ENCODE data around the gene DTNA.

Gene DTNA

DNA sequence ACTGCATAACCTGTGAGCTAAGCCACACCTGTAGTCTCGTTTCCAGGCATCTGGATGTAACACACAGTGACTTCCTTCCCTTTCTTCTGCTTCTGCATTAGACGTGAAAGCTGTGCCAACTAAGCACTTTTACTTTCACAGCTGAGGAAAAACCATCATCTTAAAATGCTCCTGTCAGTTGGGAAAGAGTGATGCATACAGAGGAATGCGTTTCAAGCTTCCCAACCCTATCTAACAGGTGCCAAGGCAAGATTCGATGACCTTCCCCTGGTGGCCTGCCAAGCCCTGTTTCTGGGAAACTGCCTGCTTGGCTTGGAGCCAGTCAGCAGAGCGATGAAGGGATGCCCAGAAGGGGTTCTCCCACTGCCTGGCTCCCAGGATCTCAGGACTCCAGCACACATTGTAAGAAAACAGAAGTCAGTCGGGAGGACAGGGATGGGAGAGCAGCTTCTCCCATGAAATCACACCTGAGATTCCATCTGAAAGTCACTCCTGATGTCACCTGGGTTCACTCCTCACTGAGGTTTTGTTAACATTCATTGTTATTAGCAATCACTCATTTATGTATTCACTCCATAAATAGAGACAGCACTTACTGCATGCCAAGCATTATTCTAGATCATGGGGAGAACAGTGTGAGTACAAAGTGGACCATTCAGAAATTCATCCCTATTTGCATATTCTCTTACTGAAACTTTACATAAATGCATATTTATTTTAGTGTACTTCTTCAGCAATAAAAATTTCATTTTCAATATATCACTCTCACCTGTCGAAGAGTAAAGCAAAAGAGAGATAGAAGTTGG is 64.1 kb downstream of the DTNA start:
- peak; percentile 65 for DNase-seq

DNA sequence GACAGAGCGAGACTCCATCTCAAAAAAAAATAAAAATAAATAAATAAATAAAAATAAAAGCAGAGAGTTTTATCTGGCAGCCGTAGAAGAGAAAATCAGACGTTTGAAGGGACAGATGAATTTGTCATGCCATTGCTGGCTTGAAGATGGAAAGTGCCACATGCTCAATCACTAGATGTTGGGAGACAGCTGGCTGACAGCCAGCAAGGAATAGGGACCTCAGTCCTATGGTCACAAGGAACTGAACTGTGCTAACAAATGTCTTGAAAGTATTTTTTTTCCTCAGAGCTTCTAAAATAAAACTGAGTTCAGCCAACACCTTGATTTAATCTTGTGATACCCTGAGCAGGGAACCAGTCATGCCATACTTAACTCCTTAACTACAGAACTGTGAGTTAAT is 65.4 kb downstream of the DTNA start:
- DNase-seq: no peak

DNA sequence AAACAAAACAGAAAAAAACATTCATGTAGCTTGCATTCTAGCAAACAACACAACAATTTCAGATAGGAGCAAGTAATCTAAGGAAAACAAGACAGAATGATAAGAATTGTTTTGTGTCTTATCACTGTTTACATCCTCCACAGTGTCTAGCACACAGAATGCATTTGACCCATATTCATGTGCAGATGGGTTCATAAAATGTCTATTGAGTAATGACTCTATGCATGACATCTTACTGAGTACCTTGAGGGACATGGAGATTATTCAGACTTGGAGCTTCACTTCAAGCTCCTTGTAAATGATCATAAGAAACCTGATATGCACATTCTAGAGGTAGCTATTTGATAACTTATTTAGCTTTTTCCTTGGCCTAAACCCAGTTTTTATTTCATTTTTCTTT is 69.0 kb downstream of the DTNA start:
- no peak for DNase-seq

DNA sequence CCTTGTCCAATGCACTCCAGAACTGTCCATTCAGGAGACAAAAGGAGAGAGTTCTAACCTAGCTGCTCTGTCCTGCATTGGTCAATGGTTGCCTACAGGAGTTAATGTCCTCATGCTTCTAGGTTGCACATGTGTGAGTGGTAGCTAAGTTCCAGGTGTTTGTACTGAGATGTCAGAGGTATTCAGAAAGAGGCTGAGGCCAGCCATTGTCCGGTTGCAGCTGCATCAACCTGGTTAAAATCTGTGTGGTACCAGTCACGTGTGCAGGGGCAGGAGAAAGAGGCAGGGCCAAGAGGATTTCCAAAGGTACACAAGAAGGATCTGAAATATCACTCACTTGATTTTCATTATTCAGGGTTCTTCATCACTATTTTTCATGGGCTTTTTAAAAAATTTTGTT is 70.8 kb downstream of the DTNA start:
- DNase-seq: no peak

DNA sequence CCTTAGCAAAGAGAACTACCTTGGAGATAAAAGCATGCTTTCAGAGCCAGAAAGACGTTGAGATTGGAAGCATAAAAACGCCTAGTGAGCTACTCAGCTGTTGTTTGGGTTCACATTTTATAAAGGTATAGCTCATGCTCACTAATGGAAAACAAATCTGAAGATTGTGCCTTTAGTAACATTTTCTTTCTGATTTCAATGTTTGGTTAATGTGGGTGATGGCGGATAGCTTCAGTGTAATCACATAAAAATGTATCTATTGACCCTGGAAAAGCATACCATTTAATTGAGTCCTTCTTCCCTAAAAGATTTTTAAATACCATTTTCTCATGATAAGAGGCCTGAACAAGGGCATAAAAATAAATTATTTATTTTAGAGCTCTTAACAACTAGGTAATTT is 73.4 kb downstream of the DTNA start:
- no peak for DNase-seq

DNA sequence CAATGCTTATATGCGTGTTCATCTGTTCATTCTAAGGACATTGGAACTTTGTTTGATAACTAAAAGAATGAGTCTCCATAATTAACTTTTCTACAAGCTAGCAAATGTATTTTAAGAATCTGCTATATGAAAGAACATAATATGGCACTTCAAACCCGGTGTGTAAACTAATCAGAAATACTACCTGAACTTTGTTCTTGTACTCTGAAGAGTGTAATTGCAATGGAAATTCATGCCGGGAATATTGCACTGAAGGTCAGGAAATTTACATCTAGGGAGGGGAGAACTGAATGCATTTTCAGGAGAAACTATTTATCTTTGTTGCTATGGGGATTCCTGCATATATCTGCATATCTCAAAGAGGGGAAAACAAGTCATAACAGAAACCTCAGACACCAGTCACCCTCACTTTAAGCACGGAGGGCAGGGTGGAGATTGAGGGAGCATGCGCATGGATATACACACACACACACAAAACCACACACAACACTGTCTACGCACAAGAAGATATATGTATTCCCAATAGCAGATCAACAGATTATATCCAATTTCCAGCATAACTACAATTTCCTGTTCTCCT is 76.2 kb downstream of the DTNA start:
- no peak for DNase-seq

DNA sequence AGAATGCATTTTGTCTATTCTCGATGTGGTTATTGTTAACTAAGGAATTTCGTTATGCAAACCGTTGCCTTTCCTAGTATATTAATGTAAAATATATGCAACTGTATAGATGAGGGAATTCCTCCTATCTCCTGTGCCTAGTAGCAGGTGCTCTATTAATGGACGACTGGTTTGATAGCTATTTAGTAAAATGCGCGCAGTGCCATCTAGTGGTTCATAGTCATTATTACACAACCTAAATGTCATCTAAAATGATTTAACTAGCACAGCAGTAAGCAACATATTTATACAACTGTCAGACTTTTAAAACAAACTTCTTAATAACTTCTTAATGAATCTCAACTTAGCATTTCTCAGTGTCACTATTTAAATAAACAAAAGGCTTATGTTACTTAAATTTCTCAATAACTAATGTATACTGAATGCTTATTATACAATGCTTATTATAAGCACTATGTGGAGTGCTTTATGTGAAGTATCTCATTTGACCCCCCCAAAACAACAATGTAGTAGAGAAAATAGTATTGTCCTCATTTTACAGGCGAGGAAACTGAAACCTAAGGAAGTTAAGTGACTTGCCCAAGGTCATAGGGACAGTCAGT is 77.9 kb downstream of the DTNA start:
- peak; percentile 81 for DNase-seq

DNA sequence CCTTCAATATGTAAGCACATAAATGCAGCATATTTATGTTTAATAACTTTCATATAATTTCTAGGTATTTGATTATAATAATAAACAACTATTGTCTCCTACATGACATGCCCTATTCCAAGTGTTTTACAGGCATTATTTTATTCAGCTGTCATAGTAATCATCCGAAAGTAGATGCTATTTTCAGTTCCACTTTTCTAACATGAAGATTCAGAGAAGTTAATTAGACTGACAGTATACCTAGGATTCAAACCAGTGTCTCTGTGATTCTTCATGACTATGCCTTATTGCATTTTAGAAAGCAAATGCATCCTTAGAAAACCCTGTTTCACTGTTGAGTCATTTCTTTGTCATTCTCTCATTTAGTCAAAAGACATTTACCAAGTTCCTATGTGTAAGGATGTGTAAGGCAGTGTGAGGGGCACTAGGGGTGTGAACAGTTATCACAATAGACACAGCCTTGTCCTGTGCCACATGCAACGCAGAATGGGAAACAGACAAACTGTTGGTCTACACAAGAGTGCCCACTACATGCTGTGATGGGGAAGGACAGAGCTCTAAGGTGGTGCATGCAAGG is 79.8 kb downstream of the DTNA start:
- no peak for DNase-seq

DNA sequence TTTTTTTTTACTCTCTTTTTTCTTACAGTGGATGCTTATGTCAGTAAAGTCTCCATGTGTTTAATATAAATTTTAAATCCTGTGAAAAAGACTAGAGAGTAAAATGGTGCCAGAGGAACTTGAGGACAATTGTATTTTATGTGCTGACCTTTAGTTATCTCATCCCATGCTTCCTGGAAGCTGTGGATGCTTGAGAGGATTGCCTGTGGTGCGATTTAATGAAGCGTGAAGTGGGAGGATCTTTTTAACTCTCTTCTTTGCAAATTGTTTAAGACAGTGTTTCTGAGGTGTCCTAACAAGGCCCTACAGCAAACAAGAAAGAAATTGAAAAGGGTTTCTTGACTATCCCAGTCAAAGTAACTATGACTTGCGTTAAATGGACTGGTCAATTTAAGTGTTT is 84.2 kb downstream of the DTNA start:
- DNase-seq: peak; percentile 18

DNA sequence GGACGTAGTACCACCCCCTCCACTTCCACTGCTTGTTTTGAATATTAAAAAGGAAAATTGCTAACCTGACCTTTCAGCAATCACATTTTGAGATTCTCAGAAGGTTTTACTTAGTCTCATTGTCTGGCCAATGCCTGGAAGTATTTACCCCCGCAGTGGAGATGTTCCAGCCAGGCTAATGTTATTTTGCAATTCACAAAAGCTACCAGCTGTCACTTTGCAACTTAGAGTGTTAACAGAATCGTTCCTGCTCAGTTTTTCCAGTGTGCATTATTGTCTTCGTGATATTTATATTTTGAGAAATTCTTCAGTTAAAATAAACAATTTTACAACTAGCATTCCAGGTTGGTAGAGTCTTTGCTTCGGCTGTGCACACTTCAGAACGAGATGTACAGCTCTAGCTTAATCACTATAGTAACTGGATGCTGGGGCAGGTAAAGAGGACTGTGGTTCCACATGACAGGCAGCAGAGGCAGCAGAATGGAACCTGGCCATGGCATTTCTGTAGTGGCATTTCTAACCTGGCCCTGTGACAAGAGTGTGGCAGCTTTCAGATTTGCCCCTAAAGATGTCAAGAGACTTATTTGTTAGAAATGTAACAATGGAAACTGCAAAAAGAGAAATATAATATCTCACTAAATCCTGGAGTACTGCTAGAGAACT is 85.1 kb downstream of the DTNA start:
- peak; percentile 17 for DNase-seq

DNA sequence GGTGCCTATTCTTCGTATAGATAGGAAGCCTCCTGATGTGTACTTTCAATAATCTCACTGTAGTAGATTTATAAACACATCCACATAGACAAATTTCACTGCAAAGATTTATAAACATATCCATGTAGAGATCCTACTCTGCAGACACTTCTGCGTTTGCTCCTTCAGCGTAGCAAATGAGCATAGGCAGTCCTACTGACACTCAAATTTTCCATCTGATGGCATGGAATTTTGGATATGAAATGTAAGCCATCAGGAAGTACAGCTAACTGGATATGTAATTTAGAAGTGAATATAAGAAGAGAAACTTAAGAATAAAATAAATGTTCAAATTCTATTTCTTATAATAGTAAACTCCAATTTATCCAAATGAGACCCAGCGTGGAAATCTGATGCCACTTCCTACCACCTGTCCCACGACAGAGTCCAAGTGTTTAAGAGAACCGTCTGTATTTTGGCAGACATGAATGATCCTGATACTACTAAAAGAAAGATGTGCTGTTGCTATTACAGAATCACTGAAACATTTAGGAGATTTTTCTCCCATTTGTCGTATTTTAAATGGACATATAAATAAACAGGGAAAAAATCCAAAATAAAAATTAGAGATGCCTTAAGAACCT is 86.0 kb downstream of the DTNA start:
- peak; percentile 30 for DNase-seq

DNA sequence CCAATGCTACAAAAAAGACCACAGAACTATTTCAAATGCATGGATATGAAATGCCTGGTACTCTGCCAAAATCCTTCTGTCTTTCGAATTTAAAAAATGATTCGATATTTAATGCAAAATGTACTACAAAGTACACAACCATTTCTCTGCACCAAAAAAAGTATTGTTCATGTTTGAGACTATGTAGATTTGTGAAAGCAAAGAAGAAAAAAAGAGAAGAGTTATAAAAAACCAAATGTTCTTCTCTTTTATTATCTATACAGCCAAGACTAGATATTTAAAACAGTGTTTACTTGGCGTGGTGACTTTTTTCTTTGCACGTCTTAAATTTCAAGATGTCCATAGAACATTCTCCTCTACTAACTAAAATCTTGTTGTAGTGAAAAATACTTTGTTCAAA is 89.2 kb downstream of the DTNA start:
- DNase-seq: no peak

DNA sequence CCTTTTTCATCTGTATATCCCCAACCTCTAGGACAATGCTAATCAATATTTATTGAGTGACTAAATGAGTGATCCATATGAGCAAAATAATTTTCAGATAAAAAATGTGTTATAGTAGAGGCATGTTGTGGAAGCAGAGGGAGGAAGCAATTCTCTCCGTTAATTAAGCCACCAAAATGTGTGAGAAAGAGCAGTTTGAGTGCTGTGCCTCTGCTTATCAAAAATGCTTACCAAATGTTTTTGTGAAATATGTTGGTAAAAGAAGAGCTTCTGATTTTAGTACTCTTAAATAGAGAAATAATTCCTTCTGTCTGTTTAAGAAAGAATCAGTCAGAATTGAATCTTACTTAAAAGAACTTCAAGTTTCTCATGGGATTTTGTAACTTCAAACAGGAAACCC is 90.3 kb downstream of the DTNA start:
- no peak for DNase-seq

DNA sequence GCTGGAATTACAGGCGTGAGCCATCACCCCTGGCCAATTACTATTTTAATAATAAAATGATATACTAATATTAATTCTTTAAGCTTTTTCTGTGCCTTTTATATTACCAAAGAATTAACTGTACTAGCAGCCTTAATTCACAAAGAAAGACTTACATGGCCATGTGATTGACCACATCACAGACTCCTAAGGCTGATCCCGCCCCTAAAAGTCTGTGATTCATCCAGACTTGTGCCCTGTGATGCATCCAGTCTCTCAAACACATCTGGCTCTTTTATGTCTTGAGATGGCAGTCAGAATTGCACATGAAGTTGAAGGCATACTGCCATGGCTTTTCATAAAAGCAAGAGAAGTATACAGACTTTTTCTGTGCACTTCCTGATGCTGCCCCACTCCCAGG is 91.7 kb downstream of the DTNA start:
- no peak for DNase-seq

DNA sequence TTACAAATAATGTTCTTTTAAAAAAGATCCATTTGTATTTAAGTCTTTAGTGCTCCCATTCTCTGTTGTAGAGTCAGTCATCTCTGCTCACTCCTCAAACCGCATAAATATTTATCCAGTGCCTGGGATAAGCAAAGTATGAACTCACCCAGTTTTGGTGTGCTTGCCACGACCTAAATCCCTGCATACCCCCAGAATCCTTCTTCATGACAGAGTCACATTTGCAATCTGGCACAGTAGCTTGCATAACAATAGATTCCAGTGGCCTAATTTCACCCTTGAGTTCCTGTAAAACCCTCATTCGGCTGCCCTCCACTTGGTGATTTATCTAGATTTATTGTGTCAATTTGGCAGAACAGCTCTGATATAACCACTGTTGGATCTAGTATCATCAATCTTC is 92.9 kb downstream of the DTNA start:
- no peak for DNase-seq

DNA sequence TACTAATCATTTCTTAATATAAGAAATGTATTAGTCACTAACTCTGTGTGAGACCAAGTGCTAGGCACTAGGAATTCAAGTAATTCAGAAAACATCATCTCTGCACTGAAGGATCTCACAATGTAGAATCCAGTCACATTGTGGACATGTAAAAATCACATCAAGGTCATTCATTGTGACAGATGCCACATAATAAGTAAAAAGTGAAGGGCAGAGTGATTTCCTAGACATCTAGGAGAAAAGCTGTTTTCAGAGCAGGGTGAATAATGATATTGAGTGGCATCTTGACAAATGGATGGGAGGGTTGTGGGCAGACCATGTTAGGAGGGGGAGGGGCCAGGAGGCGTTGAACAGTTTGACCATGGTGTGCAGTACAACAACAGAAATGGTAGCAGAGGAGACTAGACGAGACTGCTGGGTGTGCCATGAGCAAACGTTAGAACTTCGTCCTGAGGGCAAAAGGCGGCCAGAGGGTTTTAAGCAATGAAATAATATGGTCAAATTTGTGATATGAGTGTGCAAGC is 93.8 kb downstream of the DTNA start:
- DNase-seq: no peak

DNA sequence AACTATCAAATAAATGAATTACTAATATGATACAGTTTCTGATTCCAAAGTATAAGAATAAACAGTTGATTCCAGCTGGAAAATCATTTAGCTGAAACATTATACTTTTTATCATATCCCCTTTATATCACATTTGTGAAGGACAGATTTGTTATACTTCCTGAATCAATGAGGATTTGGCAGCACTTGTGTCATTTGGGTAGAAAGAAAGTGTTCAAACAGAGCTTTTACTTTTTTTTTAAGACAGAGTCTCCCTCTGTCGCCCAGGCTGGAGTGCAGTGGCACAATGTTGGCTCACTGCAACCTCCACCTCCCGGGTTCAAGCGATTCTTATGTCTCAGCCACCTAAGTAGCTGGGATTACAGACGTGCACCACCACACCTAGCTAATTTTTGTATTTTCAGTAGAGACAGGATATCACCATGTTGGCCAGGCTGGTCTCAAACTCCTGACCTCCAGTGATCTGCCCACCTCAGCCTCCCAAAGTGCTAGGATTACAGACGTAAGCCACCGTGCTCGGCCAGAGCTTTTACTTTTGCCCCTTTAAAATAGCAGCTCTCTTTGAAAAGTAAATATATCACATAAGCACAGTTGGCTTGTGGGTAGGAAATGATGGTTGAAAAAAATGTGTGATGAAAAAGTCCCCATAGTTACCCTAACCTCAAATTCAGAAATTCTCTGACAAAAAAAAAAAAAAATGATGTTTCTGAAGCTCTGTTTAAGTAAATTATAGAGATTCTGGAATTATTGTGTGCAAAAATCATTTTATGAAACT is 95.2 kb downstream of the DTNA start:
- DNase-seq: no peak

DNA sequence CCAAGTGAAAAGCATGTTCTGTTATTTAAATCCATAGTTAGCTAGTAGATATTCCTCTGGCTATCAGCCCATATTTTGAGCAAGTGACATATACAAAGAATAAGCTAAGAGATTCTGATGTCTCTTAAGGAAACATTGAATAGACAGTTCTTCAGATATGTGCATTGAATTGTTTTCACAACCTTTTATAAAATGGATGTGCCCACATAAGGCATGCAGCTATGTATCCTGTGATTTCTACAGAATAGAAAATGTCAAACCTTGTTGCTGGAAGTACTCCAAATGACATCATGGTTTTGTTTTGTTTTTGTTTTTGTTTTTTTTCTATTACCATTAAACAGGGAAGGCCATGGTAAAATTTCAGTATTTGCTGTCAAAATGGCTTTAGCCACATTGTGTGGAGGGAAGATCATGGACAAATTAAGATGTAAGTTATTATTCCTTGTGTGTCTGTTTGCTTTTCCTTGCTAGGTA is 95.8 kb downstream of the DTNA start:
- no peak for DNase-seq

DNA sequence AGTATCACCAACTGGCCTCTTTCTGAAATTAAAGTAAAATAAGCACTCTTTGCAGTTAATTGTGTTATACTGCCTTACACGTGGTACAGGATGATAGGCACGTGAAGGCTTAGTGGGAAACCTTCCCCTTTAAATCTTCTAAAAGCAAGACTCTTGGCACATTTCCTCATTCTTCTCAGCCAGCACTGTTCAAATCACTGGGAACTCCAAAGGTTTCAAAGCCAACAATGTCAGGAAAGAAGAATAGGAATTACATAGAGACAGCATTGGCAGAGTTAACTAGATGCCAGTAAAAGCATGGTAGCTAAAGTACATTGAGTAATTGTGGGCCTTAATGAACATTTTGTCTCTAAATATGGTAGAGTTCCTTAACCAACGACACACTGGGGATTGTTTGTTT is 96.4 kb downstream of the DTNA start:
- no peak for DNase-seq

DNA sequence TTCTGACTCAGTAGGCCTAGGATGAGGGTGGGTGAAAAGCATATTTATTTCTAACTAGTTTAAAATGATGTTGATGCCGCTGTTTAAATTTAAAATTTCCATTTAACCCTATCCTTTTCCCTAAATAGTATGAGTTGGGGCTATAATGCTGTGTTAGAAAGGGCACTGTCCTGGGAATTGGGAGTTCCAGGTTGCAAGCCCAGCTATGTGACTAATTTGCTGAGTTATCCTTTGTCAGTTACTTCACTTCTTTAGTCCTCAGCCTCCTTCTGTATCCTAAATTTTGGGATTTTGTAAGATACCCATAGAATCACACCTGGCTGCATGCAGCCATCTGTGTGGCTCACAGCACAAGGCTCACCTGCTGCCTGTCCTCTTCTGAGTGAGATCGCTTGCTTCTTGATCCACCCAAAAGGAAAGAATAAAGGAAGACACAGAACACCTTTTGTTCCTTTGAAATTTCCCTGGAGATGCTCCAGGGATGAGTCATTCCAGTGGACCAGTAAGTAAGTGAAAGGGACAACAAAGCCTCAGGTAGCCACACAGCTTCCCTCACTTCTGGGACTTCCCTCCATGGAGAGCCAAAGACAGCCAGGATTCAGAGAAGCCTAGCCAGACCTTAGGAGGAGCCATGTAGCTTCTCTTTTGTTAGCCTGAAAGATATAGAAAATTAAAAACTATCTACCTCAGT is 97.2 kb downstream of the DTNA start:
- no peak for DNase-seq

DNA sequence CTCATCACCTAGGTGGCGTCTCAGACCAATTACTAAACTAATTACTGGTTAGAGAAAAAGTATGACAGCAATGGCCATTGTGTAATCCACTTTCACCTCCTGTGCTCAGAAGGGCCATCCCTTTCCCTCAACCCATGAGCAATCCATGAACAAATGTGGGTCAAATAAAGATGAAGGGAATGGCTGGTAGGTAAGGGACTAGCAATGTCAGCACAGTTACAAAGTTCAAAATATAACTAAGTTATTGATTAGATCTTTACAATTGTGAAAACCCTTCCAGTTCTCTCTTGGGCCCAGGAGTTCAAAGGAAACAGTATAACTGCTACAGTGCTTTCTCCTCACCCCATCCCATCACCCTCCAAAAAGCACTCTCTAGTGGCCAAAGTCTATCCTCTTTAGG is 98.3 kb downstream of the DTNA start:
- DNase-seq: no peak

Measured in NCI-H2171 treated with DMSO at 0.1 percent for 48 hours (cell line).